ENCODE results near the gene GPAM. TPM values are rescaled to one million over a fixed set of nuclear protein-coding genes. Genes with fewer than 3 reads are reported as not detected.
"Not testable (repeated sequence)": the region's sequence is repeated elsewhere in the genome, so short reads cannot be mapped to it uniquely, and the experiment has no call there.

The GPAM gene
- total RNA-seq, 2 experiments from 2014 or later = 3.3 to 4.7 TPM

DNA sequence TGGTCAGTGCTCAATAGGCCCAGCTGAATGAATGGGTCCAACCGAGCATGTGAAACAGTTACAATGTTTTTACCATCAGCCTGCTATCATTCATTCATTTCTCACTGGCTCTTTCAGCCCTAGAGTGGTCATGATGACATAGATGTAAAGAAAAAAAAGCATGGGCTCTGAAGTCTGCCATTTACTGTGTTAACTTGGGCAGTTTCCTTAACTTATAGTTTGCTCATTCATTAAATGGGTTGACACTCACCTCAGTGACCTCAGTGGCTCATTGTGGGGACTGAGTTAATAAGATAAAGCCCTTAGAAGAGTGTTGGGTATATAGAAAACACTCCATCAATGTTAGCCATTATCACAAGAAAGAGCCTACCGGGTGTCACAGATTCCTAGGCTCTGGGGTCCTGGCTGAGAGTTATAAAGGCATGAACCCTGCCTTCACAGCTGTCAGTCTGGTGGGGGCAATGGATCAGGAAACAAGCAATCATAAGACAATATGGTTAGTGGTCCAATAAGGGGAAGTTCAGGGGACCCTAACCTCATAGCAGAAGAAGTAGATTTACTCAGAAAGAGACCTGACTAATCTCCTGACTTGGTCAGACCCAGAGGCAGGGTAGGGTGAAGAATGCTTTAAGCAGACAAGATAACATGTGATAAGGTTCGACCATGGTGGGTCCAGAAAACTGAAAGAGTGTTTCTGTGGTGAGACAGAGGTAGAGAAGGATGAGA is 29.7 kb upstream of the GPAM start:
- ChIA-PET CTCF (no interaction called here), POLR2A (no interaction called here)
- H3K4me1 Mint-ChIP-seq (ENCODE audit: low read depth) = no peaks in the 10 kb centered on the region
- no peaks in the 10 kb centered on the region for H3K9me3 Mint-ChIP-seq
- no peaks in the 10 kb centered on the region for H3K36me3 Mint-ChIP-seq
- H3K4me3 Mint-ChIP-seq = no peak overlapping the region
- no peak overlapping the region for H3K27ac Mint-ChIP-seq
- intact Hi-C loops (cut with micrococcal nuclease) = no loop called here
- no peak for DNase-seq
- peaks cover 10% of the 10 kb centered on the region for H3K27me3 Mint-ChIP-seq

DNA sequence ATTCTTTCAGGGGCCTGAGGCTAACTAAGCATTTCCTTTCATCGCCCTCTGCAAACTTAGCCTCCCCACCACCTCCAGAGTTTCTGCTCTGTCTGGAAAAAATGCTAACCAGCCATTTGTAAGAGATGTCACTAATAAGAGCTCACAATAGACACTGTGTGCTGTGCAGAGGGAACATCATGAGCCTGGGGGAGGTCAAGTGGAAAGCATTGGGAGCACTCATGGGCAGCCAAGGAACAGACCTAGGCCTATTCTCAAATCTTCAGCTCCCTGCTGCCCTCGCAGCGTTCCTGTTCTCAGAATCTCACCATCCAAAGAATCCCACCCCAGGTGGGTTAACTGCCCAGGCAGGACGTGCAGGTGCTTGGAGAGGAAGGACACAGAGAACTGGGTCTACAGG is 27.1 kb upstream of the GPAM start:
- H3K27ac Mint-ChIP-seq = no peak overlapping the region
- CTCF ChIA-PET = interaction anchor here (0.6 kb wide), 1 partner anchor 145 kb away, joined by 3 read pairs; no protein-coding TSS in a partner anchor
- intact Hi-C loops (cut with micrococcal nuclease) = no loop called here
- DNase-seq = no peak
- peaks cover 2% of the 10 kb centered on the region for H3K9me3 Mint-ChIP-seq
- H3K27me3 Mint-ChIP-seq = peaks cover 17% of the 10 kb centered on the region
- POLR2A ChIA-PET = no interaction called here
- no peaks in the 10 kb centered on the region for H3K36me3 Mint-ChIP-seq
- no peaks in the 10 kb centered on the region for H3K4me1 Mint-ChIP-seq (ENCODE audit: low read depth)
- H3K4me3 Mint-ChIP-seq = no peak overlapping the region

DNA sequence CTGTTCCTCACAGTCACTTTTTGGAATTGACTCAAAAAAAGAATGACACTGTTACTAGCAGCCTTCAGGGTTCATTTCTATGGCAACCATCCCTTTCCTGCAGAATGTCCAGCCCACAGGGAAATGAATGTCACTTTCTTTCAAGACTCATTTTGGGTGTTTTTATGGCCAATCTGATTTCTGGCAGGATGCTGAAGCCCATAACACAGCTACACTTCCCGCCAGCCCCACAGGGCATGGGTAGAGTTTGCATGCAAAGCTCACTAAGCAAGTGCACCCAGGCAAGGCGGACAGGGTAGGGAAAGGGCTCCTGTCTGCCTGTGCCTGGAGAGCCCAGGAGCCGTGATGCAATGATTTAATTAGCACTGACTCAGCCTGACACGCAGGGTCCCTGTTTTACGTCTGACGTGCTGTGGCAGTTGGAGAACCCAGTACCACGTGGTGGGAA is 26.1 kb upstream of the GPAM start:
- Mint-ChIP-seq H3K9me3 (peaks cover 2% of the 10 kb centered on the region), H3K27ac (no peak overlapping the region), H3K4me1 (ENCODE audit: low read depth) (no peaks in the 10 kb centered on the region), H3K36me3 (no peaks in the 10 kb centered on the region), H3K4me3 (no peak overlapping the region), H3K27me3 (peaks cover 17% of the 10 kb centered on the region)
- DNase-seq = no peak
- CTCF ChIA-PET = no interaction called here
- intact Hi-C loops (cut with micrococcal nuclease) = no loop called here
- POLR2A ChIA-PET = interaction anchor here (0.9 kb wide), 1 partner anchor 166 kb away, joined by 3 read pairs; no protein-coding TSS in a partner anchor

DNA sequence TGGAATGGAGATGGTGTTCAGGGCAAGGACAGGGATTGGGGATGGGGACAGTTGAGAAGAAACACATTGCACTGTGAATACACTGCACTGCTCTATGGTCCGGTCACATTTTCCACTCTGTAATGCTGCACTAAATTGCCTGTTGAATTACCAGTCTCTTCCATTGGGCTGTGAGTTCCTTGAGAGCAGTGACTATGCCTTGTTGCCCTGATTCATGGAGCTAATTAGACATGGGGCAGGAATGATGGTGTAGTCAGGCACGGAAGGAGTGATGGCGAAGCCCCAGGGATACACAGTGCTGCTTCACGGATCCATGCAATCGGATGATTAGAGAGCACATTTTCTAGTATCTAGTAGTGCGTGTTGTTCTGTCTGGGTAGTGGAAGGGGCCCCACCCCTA is 25.4 kb upstream of the GPAM start:
- no peak overlapping the region for H3K27ac Mint-ChIP-seq
- DNase-seq = no peak
- ChIA-PET POLR2A (interaction anchor here (0.9 kb wide), 1 partner anchor 167 kb away, joined by 3 read pairs; no protein-coding TSS in a partner anchor), CTCF (no interaction called here)
- peaks cover 20% of the 10 kb centered on the region for H3K27me3 Mint-ChIP-seq
- H3K9me3 Mint-ChIP-seq = peaks cover 2% of the 10 kb centered on the region
- H3K36me3 Mint-ChIP-seq = no peaks in the 10 kb centered on the region
- H3K4me3 Mint-ChIP-seq = no peak overlapping the region
- intact Hi-C loops (cut with micrococcal nuclease) = no loop called here
- H3K4me1 Mint-ChIP-seq (ENCODE audit: low read depth) = no peaks in the 10 kb centered on the region

DNA sequence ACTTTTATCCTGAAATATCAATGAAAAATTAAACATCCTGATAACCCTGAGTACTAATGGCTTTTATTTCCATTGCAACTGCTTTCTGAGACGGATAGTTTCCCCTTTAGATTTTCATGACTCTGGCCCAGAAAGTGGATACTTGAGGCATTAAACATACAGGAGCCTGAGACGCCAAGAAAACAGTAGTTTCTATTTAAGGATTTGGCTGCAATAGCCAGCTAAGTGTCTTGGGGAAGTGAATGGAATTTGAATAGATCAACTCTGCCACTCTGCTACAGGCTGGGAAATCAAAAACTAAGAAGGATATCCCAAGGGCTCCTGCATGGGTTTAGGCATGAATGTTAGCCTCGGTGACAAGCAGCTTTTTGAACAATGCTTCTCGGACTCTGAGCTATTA is 24.7 kb upstream of the GPAM start:
- H3K4me3 Mint-ChIP-seq = no peak overlapping the region
- H3K9me3 Mint-ChIP-seq = peaks cover 2% of the 10 kb centered on the region
- no peaks in the 10 kb centered on the region for H3K4me1 Mint-ChIP-seq (ENCODE audit: low read depth)
- CTCF ChIA-PET = no interaction called here
- no peaks in the 10 kb centered on the region for H3K36me3 Mint-ChIP-seq
- intact Hi-C loops (cut with micrococcal nuclease) = no loop called here
- POLR2A ChIA-PET = no interaction called here
- no peak overlapping the region for H3K27ac Mint-ChIP-seq
- DNase-seq = no peak
- peaks cover 16% of the 10 kb centered on the region for H3K27me3 Mint-ChIP-seq

DNA sequence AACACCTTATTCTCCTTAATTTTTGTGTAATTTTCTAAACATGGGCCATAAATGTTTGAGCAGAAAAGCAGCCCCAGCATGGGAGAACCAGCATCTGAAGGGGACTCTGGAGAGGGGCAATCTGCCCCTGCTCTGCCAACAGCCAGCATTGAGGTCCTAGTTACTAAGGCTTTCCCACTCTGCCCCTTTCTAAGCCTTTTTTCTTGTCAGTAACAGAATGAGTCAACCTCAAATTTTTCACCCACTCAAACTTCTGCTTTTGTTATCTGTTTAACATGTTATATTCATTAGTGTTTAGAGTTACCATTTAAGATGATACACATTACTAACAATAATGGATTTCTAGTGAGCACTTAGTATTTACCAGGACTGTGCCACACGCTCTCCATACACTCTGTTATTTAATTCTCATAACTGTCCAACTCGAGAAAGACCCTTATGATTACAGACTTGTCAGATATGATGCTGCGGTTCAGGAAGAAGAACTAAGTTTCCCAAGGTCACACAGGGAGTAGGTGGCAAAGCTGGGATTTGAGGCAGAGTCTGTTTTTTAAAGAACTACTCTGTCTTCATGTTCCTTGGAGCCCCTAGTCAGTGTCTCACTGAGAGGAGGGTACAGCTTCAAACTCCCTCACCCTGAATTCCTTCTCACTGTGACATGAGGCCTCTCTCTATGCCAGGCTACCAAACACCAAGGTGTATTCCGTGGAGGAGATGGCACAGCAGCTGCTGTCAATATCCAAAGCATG is 19.9 kb upstream of the GPAM start:
- Mint-ChIP-seq H3K4me3 (no peak overlapping the region), H3K9me3 (peaks cover 2% of the 10 kb centered on the region), H3K36me3 (no peaks in the 10 kb centered on the region), H3K4me1 (ENCODE audit: low read depth) (peaks cover 3% of the 10 kb centered on the region), H3K27me3 (peaks cover 21% of the 10 kb centered on the region), H3K27ac (no peak overlapping the region)
- intact Hi-C loops (cut with micrococcal nuclease) = no loop called here
- ChIA-PET POLR2A (no interaction called here), CTCF (no interaction called here)
- DNase-seq = no peak

DNA sequence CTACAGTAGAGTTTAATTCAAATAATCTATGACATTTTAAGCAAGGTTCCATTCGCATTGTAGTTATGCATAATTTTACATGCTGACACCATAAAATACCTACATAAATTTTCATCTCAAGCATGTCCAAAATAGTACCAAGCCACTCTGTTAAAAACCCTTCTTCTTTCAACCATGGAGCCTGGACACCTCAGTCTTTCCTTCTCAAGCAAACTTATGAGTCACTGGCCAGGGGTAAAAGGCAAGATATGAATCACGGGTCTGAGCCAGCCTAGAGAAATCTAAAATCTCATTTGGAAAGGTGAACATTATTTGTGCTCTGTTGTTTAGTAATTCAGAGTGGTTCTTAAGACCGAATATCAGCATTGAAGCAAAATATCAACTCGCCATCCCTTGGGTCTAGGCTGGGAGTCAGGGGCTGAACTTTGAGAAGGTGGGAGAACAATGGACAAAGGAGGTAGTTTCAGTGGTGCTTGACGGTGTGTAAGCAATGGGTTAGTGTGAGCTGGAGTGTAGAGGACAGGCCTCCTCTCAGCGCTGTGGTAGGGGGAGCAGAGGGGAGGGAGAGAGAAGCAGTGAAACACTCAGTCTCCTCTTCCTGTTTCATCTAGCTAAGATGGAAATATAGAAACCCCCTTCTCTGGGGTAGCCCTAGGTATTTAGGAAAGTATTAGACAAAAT is 19.1 kb upstream of the GPAM start:
- ChIA-PET POLR2A (no interaction called here), CTCF (no interaction called here)
- H3K4me3 Mint-ChIP-seq = no peak overlapping the region
- no peaks in the 10 kb centered on the region for H3K36me3 Mint-ChIP-seq
- peaks cover 16% of the 10 kb centered on the region for H3K27me3 Mint-ChIP-seq
- H3K27ac Mint-ChIP-seq = no peak overlapping the region
- peaks cover 2% of the 10 kb centered on the region for H3K9me3 Mint-ChIP-seq
- DNase-seq = no peak
- intact Hi-C loops (cut with micrococcal nuclease) = no loop called here
- H3K4me1 Mint-ChIP-seq (ENCODE audit: low read depth) = peaks cover 3% of the 10 kb centered on the region

DNA sequence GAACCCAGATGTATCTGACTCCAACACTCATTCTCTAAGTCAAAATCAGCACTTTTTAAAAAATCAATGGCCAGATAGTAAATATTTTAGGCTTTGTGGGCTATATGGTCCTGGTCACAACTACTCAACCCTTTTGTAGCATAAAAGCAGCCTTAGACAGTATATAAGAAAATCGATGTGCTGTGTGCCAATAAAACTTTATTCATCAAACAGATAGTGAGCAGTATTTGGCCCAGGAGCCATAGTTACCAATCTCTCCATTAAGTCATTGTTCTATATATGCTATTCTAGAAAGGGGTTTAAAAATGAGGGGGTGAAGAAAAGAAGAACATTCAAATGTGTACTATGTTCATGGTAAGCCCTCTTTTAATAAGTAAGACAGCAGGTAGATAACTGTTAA is 18.5 kb upstream of the GPAM start:
- POLR2A ChIA-PET = no interaction called here
- Mint-ChIP-seq H3K27ac (no peak overlapping the region), H3K36me3 (no peaks in the 10 kb centered on the region), H3K4me1 (ENCODE audit: low read depth) (peaks cover 3% of the 10 kb centered on the region), H3K27me3 (peaks cover 14% of the 10 kb centered on the region), H3K4me3 (no peak overlapping the region), H3K9me3 (peaks cover 2% of the 10 kb centered on the region)
- CTCF ChIA-PET = no interaction called here
- DNase-seq = no peak
- intact Hi-C loops (cut with micrococcal nuclease) = no loop called here

DNA sequence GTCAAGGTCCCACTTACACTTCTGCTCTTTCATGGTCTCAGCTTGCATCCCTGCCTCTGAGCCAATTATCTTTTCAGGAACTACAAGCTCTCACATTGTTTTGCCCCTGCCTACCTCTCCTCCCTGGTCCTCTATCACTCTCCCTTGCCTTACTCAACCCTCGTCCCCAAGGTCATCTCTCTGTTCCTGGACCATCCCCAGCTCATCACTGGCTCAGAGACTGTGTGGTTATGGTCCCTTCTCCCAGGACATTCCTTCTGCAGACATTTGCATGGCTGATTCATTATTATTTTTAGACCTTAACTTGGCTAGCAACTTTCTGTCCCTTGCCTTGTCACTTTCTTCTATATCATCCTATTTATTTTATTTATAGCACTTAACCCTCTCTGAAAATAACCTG is 17.8 kb upstream of the GPAM start:
- H3K27ac Mint-ChIP-seq = no peak overlapping the region
- H3K4me3 Mint-ChIP-seq = no peak overlapping the region
- peaks cover 10% of the 10 kb centered on the region for H3K27me3 Mint-ChIP-seq
- ChIA-PET POLR2A (no interaction called here), CTCF (no interaction called here)
- peaks cover 3% of the 10 kb centered on the region for H3K4me1 Mint-ChIP-seq (ENCODE audit: low read depth)
- DNase-seq = no peak
- H3K9me3 Mint-ChIP-seq = no peaks in the 10 kb centered on the region
- H3K36me3 Mint-ChIP-seq = no peaks in the 10 kb centered on the region
- intact Hi-C loops (cut with micrococcal nuclease) = no loop called here

DNA sequence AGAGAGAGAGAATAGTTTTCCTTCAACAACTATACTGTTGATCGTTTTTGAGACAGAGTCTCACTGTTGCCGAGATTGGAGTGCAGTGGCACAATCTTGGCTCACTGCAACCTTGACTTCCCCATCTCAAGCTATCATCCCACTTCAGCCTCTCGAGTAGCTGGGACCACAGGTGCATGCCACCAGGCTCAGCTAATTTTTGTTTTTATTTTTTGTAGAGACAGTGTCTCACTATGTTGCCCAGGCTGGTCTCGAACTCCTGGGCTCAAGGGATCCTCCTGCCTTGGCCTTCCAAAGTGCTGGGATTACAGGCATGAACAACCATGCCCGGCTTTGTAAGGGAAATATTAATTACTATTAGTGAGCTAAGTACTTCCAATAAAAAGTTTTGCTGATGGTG is 16.7 kb upstream of the GPAM start:
- H3K36me3 Mint-ChIP-seq; DNase-seq; H3K27ac Mint-ChIP-seq; H3K4me1 Mint-ChIP-seq (ENCODE audit: low read depth); H3K4me3 Mint-ChIP-seq; H3K9me3 Mint-ChIP-seq; CTCF ChIA-PET; POLR2A ChIA-PET; intact Hi-C loops (cut with micrococcal nuclease): not testable (repeated sequence)
- peaks cover 10% of the 10 kb centered on the region for H3K27me3 Mint-ChIP-seq

DNA sequence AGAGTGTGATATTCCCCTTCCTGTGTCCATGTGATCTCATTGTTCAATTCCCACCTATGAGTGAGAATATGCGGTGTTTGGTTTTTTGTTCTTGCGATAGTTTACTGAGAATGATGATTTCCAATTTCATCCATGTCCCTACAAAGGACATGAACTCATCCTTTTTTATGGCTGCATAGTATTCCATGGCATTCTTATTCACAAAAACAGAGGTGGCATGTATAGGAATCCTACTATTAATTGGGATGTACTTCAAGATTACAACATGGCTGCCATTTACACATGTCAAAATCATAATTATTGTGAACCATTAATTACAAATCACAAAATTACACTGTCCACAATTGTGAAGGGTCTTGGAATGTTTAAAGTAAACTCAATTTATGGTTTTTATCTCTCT is 14.1 kb upstream of the GPAM start:
- CTCF ChIA-PET; DNase-seq; intact Hi-C loops (cut with micrococcal nuclease): not testable (repeated sequence)

DNA sequence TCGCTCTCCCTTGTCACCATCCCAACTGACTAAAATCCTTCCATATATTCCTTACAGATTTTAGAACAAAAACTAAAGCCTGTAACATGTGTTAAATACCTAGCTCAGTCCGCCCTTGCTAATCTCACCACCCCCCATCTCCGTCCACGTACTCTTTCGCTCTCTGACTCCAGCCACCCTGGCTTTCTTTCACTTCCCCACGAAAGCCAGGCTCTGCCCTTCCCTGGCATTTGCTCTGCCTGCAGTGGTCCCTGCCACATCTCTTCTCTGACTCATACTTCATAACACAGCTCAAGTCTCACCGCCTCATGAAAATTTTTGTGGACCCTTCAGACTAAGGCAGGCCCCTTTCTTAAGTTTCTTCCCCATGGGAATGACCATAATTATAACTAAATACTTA is 11.7 kb upstream of the GPAM start:
- no peak for DNase-seq
- H3K9me3 Mint-ChIP-seq = no peaks in the 10 kb centered on the region
- CTCF ChIA-PET = interaction anchor here (1.0 kb wide), 1 partner anchor 58 kb away, joined by 3 read pairs; no protein-coding TSS in a partner anchor
- POLR2A ChIA-PET = no interaction called here
- H3K36me3 Mint-ChIP-seq = no peaks in the 10 kb centered on the region
- peaks cover 6% of the 10 kb centered on the region for H3K27me3 Mint-ChIP-seq
- H3K27ac Mint-ChIP-seq = no peak overlapping the region
- H3K4me3 Mint-ChIP-seq = no peak overlapping the region
- no peaks in the 10 kb centered on the region for H3K4me1 Mint-ChIP-seq (ENCODE audit: low read depth)
- intact Hi-C loops (cut with micrococcal nuclease) = no loop called here

More for the DNA sequence above, 14.1 kb upstream of the GPAM start:
- H3K4me3 Mint-ChIP-seq; H3K4me1 Mint-ChIP-seq (ENCODE audit: low read depth); H3K27ac Mint-ChIP-seq; H3K36me3 Mint-ChIP-seq; H3K9me3 Mint-ChIP-seq; POLR2A ChIA-PET; H3K27me3 Mint-ChIP-seq: not testable (repeated sequence)
